Measurements from ENCODE around the gene KDM2B.

Gene KDM2B

DNA sequence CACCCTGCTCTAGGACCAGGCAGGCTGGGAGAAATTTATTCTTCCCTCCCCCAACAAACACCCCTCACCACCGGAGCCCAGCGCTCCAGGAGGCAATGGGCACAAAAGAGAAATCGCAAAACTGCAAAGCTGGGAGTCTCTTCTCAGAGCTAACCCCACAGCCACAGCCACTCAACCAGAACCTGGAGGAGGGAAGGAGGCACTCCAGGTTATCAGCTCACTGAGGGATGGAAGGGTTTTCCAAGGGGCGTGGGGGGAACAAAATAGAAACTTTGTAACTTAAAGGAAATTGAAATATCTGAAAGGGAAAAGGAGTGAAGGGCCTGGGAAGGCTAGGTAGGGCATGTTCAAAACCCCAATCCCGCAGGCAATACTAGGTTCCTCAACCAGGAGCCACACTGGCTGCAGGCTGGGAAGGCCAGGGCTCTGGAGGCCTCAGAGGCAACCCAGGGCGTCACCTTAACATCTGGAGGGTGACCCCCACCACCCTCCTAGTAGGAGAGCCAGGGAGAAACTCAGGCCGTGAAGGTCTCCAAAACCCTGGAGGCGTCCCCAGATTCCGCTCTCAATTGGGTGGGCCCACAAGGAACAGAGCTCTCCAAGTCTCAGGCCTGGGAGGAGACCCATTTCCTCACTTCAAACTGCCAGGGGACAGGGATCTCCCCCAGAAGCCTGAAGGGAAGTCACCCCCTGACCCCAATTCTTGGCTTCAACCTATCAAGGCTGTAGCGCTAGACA, 3.2 kb downstream of the KDM2B start:
- DNase-seq (ENCODE audit: insufficient read length, low spot score) (no peak), FAIRE-seq (no peak)

GRCh38 chr12:121576851-121577391, 3.9 kb downstream of the KDM2B start:
- no peak for FAIRE-seq
- TF ChIP-seq CTCF (IDR thresholded peaks at IDR 0.05; ENCODE audit: insufficient read depth, missing control alignments): no peak
- no peak for DNase-seq (ENCODE audit: insufficient read length, low spot score)

More for the DNA sequence above, 3.2 kb downstream of the KDM2B start:
- no peak for TF ChIP-seq CTCF (IDR thresholded peaks at IDR 0.05; ENCODE audit: insufficient read depth, missing control alignments)

- DNase-seq (ENCODE audit: insufficient read length, low spot score) (no peak), FAIRE-seq (no peak)
- TF ChIP-seq CTCF (IDR thresholded peaks at IDR 0.05; ENCODE audit: insufficient read depth, missing control alignments): no peak
These were observed 4.7 kb downstream of the KDM2B start for GRCh38 chr12:121575952-121576625.

GRCh38 chr12:121575051-121575450, 5.8 kb downstream of the KDM2B start:
- no peak for TF ChIP-seq CTCF (IDR thresholded peaks at IDR 0.05; ENCODE audit: insufficient read depth, missing control alignments)
- no peak for FAIRE-seq
- DNase-seq (ENCODE audit: insufficient read length, low spot score): no peak

DNA sequence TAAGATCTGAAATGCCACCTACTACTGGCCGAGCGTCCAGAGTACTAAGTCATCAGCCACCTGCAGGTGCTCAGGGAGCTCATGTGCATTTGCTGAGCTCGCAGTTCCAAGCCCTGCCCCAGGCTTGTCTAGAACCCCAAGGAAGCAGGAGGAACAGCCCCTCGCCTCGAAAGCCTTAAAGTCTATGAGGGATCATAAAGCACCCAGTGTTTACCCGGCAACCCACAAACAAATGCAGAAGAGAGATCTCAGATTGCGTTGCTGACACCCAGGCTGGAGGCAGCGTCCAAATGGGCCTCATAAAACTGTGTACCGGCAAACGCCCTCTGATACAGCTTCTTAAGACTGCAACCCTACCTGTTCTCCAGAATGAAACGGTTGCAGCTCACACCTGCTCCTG, 6.8 kb downstream of the KDM2B start:
- no peak for TF ChIP-seq CTCF (IDR thresholded peaks at IDR 0.05; ENCODE audit: insufficient read depth, missing control alignments)
- no peak for FAIRE-seq

DNA sequence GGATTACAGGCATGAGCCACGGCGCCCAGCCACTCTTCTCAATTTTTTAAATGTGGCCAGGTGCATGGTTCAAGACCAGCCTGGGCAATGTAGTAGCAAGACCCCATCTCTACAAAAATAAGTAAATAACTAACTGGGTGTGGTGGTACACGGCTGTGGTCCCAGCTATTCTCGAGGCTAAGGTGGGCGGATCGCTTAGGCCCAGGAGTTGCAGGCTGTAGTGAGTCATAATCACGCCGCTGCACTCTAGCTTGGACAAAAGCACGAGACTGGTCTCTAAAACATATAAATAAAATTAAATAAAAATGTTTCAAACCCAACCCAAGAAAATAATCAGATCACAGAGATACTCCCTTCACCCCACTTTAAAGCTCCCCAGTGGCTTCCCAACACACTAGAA, 8.9 kb downstream of the KDM2B start:
- DNase-seq (ENCODE audit: insufficient read length, low spot score): no peak

More for the DNA sequence above, 6.8 kb downstream of the KDM2B start:
- DNase-seq (ENCODE audit: insufficient read length, low spot score): no peak

More for the DNA sequence above, 8.9 kb downstream of the KDM2B start:
- no peak for TF ChIP-seq CTCF (IDR thresholded peaks at IDR 0.05; ENCODE audit: insufficient read depth, missing control alignments)
- no peak for FAIRE-seq

Data from D721Med (cell line).